ENCODE data around the gene PDIA4. TPM values are rescaled to one million over a fixed set of nuclear protein-coding genes. Genes with fewer than 3 reads are reported as not detected.

The PDIA4 gene
- polyA plus RNA-seq, 3 donors, result 183 to 201 (median 197) TPM

DNA sequence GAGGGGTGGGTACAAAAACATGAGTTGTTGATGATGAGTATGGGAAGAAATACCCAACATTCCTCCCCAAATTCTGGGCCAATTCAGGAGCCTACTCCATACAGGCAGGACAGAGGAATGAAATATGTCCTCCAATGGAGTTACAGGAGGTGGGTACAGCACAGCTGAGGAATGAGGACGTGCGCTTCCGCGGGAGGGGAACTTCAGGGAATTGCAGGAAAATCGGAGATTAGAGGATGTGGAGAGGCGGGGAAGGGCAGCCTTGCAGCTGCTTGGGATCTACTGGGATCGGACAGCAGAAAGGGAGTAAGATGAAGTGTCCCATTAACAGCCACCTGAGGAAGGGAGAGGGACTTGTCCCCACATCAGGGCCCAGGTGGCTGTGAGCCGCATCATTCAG is 50.2 kb downstream of the PDIA4 start:
- no peak for DNase-seq

DNA sequence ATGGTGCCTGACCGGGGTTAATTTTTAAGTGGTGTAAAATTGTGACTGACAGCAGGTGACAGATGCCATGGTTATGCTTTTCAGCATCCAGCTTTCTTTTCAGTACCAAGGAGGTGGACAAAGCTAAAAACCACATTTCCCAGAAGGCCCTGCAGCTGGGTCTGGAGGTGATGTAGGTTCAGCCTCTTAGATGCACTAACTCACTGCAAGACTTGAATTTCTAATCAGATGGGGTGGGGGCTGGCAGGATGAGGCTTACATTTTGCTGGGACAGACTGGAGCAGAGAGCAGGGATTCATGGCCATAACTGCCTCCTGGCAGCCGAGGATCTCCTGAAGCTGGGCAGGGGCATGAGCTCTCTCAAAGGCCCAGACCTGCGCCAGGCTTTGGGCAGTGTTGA is 52.4 kb downstream of the PDIA4 start:
- no peak for DNase-seq

DNA sequence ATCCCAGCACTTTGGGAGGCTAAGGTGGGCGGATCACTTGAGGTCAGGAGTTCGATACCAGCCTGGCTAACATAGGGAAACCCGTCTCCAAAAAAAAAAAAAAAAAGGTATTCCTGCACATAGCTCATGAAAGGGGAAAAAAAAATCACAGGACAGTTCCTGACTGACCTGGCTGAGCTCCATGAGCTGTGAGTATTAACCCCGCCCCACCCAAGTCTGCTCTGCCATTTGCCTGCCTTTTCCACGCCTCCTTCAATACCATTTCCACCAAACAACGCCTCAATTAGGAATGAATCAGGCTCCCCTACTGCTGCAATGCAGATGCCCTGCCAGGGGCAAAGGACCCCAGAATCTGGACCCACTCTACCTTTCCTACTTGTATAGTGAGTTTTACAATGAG is 55.0 kb downstream of the PDIA4 start:
- no peak for DNase-seq

DNA sequence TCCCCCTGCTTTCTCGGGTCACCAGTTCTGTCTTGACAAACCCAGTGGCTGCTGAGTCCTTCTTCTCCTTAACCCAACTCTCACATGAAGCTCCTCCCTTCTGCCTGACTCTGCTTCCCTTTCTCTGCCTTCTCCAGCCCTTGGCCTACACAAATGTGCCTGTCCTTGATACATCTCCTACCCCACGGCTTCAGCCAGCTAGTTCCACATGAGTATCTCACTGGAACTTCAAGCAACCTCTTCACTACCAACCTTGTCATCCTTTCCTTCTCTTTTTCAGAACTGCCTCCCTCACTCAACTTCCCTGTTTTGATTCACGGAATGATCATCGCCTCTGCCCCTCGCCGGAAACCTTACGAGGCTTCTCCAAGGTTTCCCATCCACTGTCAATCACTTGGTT is 55.9 kb downstream of the PDIA4 start:
- DNase-seq, result no peak

DNA sequence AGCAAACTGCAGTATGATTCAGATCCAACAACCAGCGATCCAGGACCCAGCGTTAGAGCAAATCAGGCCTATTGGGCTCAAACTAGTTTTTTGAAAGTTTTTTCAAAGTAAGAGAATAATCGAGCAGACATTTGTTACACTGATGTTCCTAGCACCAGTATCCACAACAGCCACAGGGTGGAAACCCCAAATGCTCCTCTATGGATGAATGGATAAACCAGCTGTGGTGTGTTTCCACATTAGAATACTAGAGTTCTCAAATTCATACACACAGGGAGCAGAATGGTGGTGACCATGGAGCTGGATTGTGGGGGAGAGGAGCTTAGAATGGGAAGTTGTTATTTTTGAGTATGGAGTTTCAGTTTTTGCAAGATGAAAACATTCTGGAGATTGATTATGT is 60.7 kb downstream of the PDIA4 start:
- no peak for DNase-seq

DNA sequence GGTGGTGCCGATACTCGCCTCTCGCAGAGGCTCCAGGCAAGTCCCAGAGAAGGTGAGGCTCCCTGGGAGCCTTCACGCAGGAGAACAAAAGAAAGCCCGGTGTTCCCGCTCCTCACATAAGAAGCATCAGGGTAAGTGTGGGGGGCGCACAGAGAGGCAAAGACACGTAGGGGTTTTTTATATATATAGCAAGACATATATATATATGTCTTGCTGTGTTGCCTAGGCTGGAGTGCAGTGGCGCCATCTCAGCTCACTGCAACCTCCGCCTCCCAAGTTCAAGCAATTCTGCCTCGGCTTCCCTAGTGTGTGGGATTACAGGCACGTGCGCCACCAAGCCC is 61.3 kb downstream of the PDIA4 start:
- DNase-seq, result no peak

DNA sequence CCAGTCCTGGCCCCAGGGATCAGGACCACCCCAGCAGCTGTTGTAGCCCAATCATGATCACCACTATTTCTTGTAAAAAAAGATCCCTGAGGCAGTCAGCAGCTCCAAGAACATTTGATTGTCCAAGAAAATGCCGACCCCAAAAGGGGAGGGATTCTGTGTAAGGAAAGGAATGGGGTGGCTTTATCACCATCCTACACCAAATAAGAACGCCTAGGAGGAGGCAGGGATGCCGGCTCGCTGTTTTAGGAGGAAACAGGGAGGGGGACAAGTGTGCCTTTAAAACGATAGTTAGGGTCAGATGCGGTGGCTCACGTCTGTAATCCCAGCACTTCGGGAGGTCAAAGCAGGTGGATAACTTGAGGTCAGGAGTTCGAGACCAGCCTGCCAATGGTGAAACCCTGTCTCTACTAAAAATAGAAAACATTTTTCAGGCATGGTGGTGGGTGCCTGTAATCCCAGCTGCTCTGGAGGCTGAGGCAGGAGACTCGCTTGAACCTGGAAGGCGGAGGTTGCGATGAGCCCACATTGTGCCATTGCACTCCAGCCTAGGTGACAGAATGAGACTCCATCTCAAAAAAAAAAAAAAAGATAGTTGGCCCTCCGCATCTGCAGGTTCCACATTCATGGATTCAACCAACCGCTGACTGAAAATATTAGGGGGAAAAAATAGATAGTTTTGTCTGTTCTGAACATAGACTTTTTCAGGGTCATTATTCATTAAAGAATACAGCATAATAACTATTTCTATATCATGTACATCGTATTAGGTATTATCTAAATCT is 63.6 kb downstream of the PDIA4 start:
- DNase-seq, result no peak

DNA sequence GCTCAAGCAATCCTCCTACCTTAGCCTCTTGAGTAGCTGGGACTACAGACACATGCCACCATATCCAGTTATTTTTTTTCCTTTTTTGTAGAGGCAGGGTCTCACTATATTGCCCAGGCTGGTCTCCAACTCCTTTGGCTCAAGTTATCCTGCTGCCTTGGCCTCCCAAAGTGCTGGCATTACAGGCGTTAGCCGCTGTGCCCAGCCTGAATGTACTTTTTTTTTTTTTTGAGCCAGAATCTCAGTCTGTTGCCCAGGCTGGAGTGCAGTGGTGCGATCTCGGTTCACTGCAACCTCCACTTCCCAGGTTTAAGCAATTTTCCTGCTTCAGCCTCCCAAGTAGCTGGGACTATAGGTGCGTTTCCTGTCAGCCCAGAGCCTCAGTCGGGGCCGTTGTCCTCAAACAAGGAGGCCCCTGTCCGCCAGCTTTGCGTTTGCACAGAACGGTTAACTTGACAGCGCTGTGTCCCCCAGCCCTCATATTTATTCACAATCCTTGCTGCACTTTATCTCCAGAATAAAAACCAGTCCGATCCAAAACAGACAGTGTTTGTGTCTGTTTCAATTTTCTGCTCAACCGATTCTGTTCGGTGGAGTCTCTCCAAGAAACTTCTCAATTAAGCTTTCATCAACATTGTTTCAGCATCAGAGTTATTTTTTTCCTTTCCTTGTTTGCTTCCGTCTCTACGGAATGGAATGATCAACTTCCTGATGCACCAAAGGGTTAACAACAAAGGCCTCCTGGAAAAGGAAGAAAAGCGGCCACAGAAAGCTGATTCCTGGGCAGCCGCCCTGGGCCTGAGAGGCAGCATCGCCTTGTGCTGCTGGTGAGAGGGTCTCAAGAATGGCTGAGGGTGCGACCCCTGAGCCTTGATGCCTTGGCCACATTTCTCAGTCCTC is 64.5 kb downstream of the PDIA4 start:
- DNase-seq, result no peak

DNA sequence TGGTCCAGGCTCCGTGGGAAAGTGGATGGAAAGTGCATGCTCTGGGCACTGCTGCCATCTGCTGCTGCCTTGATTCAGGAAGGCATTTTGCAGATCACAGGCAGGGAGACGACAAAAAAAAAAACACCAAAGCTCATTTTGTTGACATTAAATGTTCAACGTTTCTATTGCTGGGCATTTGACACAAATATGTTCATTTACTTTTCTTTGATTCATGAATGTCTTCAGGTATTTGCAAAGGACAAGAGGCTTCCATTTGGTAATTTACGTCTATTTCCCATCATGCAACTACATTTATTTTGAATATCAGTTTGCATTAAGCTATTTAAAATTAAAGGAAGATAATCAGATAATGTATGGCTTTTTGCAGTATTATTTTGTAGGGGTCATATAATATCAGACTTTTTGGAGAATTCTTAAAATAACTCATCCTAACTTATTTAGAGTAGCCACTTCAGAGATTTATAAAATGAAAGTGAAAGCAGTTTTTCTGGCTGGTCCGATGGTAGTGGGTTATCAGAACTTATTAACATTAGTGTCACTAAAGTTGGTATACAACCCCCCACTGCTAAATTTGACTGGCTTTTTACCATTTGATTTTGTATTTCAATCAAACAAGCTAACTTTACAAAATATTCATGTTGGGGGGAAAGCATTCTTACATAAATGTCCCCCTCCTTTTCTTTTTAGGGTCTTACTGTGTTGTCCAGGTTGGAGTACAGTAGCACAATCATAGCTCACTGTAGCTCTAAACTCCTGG is 65.3 kb downstream of the PDIA4 start:
- peak; percentile 79 for DNase-seq

DNA sequence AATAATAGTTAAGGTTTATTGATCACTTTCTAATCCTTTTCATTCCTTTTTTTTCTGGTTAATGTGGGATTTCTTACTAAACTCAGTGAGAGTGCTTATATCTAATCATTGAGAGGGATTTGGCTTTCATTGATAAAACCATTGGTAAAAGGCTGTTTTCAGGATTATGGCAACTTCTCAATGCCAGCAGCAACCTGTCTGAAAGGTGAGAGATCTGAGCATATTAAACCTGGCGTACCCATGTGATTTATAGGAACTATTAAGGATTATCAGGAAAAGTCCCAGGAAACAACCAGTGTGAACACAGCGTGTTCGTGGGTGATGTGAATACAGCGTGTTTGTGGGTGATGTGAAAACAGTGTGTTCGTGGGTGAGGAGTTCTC is 65.9 kb downstream of the PDIA4 start:
- no peak for DNase-seq

DNA sequence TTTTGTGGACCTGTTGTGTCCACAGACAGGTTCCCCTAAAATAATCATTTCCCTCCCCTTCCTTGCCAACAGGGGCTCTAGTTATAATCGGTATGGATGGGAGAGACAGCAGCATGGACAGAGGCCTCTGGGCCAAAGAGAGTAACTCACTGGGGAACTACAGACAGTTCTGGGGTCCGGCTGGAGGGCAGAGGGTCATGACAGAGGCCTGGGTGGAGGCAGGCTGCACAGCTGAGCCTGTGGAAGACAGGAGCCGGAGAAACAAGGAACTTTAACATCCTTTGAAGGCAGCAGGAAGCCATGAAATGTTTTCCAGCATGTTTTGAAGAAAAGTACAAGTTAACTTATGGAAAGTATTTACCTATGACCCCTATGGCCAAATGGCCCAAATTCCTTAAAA is 68.6 kb downstream of the PDIA4 start:
- no peak for DNase-seq

DNA sequence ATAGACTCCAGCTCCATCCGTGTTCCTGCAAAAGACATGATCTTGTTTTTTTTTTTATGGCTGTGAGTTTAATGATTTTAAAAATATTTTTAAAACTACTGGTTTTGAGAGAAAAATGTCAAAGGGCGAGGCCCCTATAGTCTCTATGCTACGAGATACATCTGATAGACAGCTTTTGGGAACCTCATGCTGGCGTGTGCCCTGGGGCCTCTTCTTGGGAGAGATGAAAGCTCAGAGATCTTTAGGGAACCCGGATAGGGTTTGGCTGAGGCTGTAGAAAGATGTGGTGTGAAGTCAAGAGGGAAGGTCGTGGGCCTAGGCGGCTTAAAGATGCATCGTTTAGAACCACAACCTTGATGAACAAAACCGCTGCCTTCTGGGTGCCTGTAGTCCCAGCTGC is 70.2 kb downstream of the PDIA4 start:
- DNase-seq, result no peak

DNA sequence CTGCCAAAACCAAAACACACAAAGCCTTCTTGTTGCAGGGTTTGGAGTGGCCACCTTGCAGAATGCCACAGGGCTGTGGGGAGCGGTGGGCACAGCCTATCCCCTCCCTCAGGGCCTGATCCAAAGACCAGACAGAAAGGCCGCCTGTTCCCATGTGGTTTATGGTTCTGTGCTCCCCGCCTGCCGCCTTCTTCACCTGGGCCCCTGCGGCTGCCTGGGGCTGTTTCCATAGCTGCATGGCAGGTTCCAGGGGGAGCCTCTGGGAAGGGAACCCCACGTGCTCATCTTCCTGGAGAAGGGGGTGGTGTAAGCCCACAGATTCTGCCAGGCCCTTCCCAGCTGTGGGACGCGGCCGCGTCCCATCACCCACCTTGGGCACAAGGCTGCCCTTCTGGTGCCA is 73.5 kb downstream of the PDIA4 start:
- no peak for DNase-seq

DNA sequence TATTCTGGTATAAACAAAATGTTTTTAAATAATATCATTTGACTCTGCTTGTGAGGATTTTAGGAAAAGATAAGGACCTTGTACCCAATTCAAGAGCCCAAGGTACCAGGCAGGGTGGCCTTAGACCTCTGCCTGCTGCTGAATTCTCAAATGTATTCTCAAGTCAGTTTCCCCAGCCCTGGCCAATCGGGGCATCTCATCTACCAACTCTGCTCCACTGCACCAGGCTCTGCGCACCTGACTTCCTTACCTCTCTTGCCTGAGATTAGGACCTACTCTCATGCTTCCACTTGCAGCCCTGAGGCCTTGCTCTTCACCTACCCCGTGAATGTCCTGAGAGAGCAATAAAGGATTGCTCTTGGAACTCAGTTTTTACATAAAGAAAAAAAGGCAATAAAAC is 74.6 kb downstream of the PDIA4 start:
- DNase-seq, result no peak

Other genes with a start within 250 kb of the PDIA4 start
- gene EZH2, start 144.2 kb downstream of the PDIA4 start, polyA plus RNA-seq (ENCODE audit: insufficient read length in 3 of 3), result 10 to 100 TPM; 39.0 to 48.2 (median 47.0) TPM
- gene ZNF786, start 62.2 kb upstream of the PDIA4 start, polyA plus RNA-seq (ENCODE audit: insufficient read length in 3 of 3), result 10 to 100 TPM in 1 of 3 donors, 1 to 10 TPM in 2; 8.6 to 10.5 (median 9.9) TPM
- 1 to 10 TPM; 6.1 to 7.6 (median 6.3) TPM for gene ZNF425, start 97.8 kb upstream of the PDIA4 start, polyA plus RNA-seq (ENCODE audit: insufficient read length in 3 of 3)
- 10 to 100 TPM; 14.1 to 15.4 (median 15.2) TPM for gene ZNF398, start 118.9 kb upstream of the PDIA4 start, polyA plus RNA-seq (ENCODE audit: insufficient read length in 3 of 3)
- 10 to 100 TPM; 27.5 to 33.3 (median 29.0) TPM for gene ZNF282, start 167.0 kb upstream of the PDIA4 start, polyA plus RNA-seq (ENCODE audit: insufficient read length in 3 of 3)
- 10 to 100 TPM; 16.5 to 20.9 (median 18.8) TPM for gene ZNF212, start 211.1 kb upstream of the PDIA4 start, polyA plus RNA-seq (ENCODE audit: insufficient read length in 3 of 3)
- gene ZNF783, start 233.7 kb upstream of the PDIA4 start, polyA plus RNA-seq (ENCODE audit: insufficient read length in 3 of 3), result 10 to 100 TPM; 14.2 to 22.8 (median 20.5) TPM

All from renal pelvis (tissue), 4 donors.